ENCODE results near the gene ALMS1.
A peak's percentile ranks its signal among the peaks of the same experiment; 100 is the strongest.
"Not testable (repeated sequence)": the region's sequence is repeated elsewhere in the genome, so short reads cannot be mapped to it uniquely, and the experiment has no call there.

The ALMS1 gene, protein sequence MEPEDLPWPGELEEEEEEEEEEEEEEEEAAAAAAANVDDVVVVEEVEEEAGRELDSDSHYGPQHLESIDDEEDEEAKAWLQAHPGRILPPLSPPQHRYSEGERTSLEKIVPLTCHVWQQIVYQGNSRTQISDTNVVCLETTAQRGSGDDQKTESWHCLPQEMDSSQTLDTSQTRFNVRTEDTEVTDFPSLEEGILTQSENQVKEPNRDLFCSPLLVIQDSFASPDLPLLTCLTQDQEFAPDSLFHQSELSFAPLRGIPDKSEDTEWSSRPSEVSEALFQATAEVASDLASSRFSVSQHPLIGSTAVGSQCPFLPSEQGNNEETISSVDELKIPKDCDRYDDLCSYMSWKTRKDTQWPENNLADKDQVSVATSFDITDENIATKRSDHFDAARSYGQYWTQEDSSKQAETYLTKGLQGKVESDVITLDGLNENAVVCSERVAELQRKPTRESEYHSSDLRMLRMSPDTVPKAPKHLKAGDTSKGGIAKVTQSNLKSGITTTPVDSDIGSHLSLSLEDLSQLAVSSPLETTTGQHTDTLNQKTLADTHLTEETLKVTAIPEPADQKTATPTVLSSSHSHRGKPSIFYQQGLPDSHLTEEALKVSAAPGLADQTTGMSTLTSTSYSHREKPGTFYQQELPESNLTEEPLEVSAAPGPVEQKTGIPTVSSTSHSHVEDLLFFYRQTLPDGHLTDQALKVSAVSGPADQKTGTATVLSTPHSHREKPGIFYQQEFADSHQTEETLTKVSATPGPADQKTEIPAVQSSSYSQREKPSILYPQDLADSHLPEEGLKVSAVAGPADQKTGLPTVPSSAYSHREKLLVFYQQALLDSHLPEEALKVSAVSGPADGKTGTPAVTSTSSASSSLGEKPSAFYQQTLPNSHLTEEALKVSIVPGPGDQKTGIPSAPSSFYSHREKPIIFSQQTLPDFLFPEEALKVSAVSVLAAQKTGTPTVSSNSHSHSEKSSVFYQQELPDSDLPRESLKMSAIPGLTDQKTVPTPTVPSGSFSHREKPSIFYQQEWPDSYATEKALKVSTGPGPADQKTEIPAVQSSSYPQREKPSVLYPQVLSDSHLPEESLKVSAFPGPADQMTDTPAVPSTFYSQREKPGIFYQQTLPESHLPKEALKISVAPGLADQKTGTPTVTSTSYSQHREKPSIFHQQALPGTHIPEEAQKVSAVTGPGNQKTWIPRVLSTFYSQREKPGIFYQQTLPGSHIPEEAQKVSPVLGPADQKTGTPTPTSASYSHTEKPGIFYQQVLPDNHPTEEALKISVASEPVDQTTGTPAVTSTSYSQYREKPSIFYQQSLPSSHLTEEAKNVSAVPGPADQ (N-terminal part only)

GRCh38 chr2:73385504-73386341, at the start of gene ALMS1:
TSS of gene ALMS1 (plus strand) at chr2:73385836. CDS start at chr2:73385869, 33 bp downstream.
- in situ Hi-C loops (cut with HindIII; ENCODE audit: low pct_ligation_motif_present, low pct_unique_long_range_greater_than_20kb, low sequenced_read_pairs), result no loop called here
- DNase-seq, result peak; percentile 95

DNA sequence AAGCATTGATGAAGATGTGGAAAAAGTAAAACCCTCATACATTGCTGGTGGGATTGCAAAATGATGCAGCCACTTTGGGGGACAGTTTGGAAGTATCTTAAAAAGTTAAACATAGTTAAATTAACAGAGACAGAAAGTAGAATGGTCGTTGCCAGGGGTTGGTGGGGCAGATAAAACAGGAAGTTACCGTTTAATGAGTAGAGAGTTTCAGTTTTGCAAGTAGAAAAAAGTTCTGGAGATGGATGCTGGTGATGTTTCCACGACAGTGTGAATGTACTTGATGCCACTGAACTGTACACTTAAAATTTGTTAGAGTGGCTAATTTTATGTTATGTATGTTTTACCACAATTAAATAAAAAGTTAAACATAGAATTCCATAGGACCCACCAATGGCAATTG, 47.8 kb upstream of the ALMS1 start:
- no peak for DNase-seq
- in situ Hi-C loops (cut with HindIII; ENCODE audit: low pct_ligation_motif_present, low pct_unique_long_range_greater_than_20kb, low sequenced_read_pairs), result no loop called here

DNA sequence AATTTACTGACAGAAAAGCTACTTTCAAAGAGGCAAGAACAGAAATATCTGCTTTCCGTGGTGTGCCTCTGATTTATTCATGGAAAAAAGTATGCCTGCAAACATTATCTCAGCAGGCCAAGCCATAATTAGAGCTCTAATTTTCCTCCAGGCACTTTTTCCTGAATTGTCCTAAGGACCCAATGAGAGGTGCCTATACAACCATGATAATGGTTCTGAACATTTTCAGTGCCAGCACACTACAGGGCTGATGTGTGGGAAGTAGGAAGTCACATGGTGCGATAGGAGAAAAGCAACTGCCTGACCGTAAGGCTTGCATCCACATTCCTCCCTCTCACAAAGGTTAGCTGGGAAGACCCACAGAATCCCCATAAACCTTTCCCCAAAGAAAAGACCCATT, 46.4 kb upstream of the ALMS1 start:
- in situ Hi-C loops (cut with HindIII; ENCODE audit: low pct_ligation_motif_present, low pct_unique_long_range_greater_than_20kb, low sequenced_read_pairs), result no loop called here
- DNase-seq, result no peak

DNA sequence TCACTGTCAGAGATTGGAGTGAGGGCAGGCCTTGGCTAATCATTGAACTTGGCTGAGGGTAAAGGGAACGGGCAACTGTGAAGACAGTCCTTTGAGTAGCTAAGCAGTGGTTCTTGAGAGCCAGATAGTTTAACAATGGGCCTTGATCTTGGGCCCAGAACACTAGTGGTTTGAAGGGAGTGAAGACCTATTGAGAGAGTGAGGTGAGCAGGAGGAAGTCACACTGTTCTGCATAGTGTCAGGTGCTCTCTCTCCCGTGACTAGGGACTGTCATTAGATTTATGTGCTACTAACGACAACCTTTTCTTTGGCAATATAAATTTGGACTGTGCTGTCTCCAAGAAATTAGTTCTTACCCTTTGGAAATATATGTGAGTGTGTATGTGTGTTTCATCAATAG, 44.6 kb upstream of the ALMS1 start:
- no peak for DNase-seq

GRCh38 chr2:73343992-73344391, 41.6 kb upstream of the ALMS1 start:
- DNase-seq, result no peak

More for the DNA sequence above, 44.6 kb upstream of the ALMS1 start:
- in situ Hi-C loops (cut with HindIII; ENCODE audit: low pct_ligation_motif_present, low pct_unique_long_range_greater_than_20kb, low sequenced_read_pairs), result no loop called here

GRCh38 chr2:73344747-73345146, 40.9 kb upstream of the ALMS1 start:
- DNase-seq; in situ Hi-C loops (cut with HindIII; ENCODE audit: low pct_ligation_motif_present, low pct_unique_long_range_greater_than_20kb, low sequenced_read_pairs): not testable (repeated sequence)

More at GRCh38 chr2:73343992-73344391, 41.6 kb upstream of the ALMS1 start:
- in situ Hi-C loops (cut with HindIII; ENCODE audit: low pct_ligation_motif_present, low pct_unique_long_range_greater_than_20kb, low sequenced_read_pairs), result no loop called here

GRCh38 chr2:73350035-73350691, 35.5 kb upstream of the ALMS1 start:
- in situ Hi-C loops (cut with HindIII; ENCODE audit: low pct_ligation_motif_present, low pct_unique_long_range_greater_than_20kb, low sequenced_read_pairs), result no loop called here

GRCh38 chr2:73356097-73356496, 29.5 kb upstream of the ALMS1 start:
- no peak for DNase-seq
- in situ Hi-C loops (cut with HindIII; ENCODE audit: low pct_ligation_motif_present, low pct_unique_long_range_greater_than_20kb, low sequenced_read_pairs), result no loop called here

More at GRCh38 chr2:73350035-73350691, 35.5 kb upstream of the ALMS1 start:
- no peak for DNase-seq

GRCh38 chr2:73359915-73360697, 25.5 kb upstream of the ALMS1 start:
- in situ Hi-C loops (cut with HindIII; ENCODE audit: low pct_ligation_motif_present, low pct_unique_long_range_greater_than_20kb, low sequenced_read_pairs), result no loop called here
- DNase-seq, result peak; percentile 34

GRCh38 chr2:73366060-73366459, 19.6 kb upstream of the ALMS1 start:
- no peak for DNase-seq
- in situ Hi-C loops (cut with HindIII; ENCODE audit: low pct_ligation_motif_present, low pct_unique_long_range_greater_than_20kb, low sequenced_read_pairs), result no loop called here

DNA sequence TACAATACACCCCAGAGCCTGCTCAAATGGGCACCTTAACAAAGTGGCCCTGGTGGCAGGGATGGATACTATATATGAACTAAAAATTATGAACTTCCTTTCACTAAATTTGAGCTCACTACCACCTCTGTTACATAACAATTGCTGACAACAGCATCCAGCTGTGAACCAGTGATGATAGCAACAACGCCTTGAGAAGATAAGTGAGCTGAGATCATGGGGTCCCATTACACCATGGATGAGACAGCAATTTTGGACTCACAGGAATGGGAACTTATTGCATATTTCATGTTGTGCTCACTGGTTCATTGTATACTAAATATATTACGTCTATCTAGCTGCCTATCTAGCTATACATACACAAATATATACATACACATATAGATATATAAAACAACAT, 16.9 kb upstream of the ALMS1 start:
- in situ Hi-C loops (cut with HindIII; ENCODE audit: low pct_ligation_motif_present, low pct_unique_long_range_greater_than_20kb, low sequenced_read_pairs), result no loop called here
- DNase-seq, result no peak

DNA sequence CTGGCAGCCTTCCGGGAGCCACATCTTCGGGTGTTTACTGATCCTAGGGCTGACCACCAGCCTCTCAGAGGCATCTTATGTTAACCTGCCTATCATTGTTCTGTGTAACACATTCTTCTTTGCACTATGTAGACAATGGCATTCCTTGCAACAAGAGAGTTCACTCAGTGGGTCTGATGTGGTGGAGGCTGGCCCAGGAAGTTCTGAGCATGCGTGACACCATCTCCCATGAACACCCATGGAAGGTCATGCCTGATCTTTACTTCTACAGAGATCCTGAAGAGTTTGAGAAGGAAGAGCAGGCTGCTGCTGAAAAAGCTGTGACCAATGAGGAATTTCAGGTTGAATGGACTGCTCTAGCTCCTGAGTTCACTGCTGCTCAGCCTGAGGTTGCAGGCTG, 15.3 kb upstream of the ALMS1 start:
- in situ Hi-C loops (cut with HindIII; ENCODE audit: low pct_ligation_motif_present, low pct_unique_long_range_greater_than_20kb, low sequenced_read_pairs), result no loop called here
- no peak for DNase-seq

GRCh38 chr2:73373344-73373743, 12.3 kb upstream of the ALMS1 start:
- in situ Hi-C loops (cut with HindIII; ENCODE audit: low pct_ligation_motif_present, low pct_unique_long_range_greater_than_20kb, low sequenced_read_pairs), result no loop called here
- no peak for DNase-seq

DNA sequence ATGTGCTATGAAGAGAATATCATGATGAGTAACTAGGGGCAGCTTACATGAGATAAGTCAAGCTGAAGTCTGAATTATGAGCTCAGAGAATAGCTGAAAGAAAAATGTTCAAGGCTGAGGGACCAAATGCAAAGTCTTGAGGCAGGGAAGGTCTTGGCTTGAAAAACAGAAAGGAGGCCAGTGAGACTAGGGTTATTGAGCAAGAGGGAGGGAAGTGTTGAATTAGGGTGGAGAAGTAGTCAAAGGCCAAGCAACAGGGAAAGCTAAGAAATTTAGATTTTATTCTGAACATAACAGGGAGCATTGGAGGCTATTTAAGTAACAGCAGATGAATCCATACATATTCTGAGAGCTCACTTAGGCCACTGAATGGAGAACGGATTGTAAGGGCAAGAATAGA, 11.4 kb upstream of the ALMS1 start:
- in situ Hi-C loops (cut with HindIII; ENCODE audit: low pct_ligation_motif_present, low pct_unique_long_range_greater_than_20kb, low sequenced_read_pairs), result no loop called here
- DNase-seq, result no peak

- no peak for DNase-seq
- in situ Hi-C loops (cut with HindIII; ENCODE audit: low pct_ligation_motif_present, low pct_unique_long_range_greater_than_20kb, low sequenced_read_pairs), result no loop called here
These were observed 9.0 kb upstream of the ALMS1 start for GRCh38 chr2:73376681-73377080.

DNA sequence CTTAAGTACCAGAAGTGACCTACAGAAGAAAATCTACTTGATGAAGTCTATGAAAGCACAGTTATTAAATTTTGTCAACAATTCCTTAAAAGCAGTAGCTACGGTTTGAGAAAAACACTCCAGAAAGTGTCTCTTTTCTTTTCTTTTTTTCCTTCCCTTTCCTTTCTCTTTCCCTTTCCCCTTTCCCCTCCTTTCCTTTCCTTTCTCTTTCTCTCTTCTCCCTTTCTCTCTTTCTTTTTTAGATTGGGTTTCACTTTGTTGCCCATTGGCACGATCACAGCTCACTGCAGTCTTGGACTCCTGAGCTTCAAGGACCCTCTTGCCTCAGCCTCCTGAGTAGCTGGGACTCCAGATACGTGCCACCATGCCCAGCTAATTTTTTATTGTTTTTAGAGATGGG, 2.6 kb upstream of the ALMS1 start:
- no peak for DNase-seq
- in situ Hi-C loops (cut with HindIII; ENCODE audit: low pct_ligation_motif_present, low pct_unique_long_range_greater_than_20kb, low sequenced_read_pairs), result no loop called here

DNA sequence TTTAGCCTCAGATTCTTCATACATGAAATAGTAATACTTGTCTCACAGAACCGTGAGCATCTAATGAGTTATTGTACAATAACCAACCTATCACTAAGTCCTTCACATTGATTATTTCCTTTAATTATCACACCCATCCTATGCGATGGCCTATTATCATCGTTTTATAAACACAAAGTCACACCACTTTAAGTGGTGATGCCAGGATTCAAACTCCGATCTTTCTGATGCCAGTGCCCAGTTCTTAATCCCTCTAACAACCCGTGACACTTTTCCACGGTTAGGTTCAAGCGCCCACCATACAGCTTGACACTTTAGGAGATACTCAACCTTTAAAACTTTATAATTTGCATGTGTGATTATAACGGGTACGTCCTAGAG, 523 bp upstream of the ALMS1 start:
- in situ Hi-C loops (cut with HindIII; ENCODE audit: low pct_ligation_motif_present, low pct_unique_long_range_greater_than_20kb, low sequenced_read_pairs), result no loop called here
- no peak for DNase-seq

All from ACHN (cell line).